ENCODE data around the gene ENO3. TPM values are rescaled to one million over a fixed set of nuclear protein-coding genes. Genes with fewer than 3 reads are reported as not detected.

ENO3 gene
- polyA plus RNA-seq, 1 of the 3 experiments (the other 2 are of a cell fraction), result 29.2 TPM

- Histone ChIP-seq H3F3A (replicated peaks; ENCODE audit: insufficient read depth) (peaks cover 4% of the 10 kb centered on the region), H4K20me1 (ENCODE audit: insufficient read depth) (peaks cover 20% of the 10 kb centered on the region), H3K79me2 (ENCODE audit: insufficient read depth) (peaks cover 45% of the 10 kb centered on the region), H3K27ac (ENCODE audit: low read depth in 2 of 2, low read length in 1 of 2) (peak within 1 kb of the TSS; percentile 66 to 85; a peak in 3 of 4 replicates), H3K27me3 (ENCODE audit: insufficient read depth) (no peaks in the 10 kb centered on the region), H3K36me3 (replicated peaks in 1 of 2; ENCODE audit: control insufficient read depth in 1 of 2, insufficient read depth in 2 of 2, low read length in 1 of 2) (peaks cover 10 to 17% of the 10 kb centered on the region in 2 experiments), H3K9me2 (no peaks in the 10 kb centered on the region), H3K4me3 (ENCODE audit: low read depth in 2 of 2, low read length in 1 of 2) (peak within 1 kb of the TSS; percentile 93 to 99), H3K9me3 (no peaks in the 10 kb centered on the region), H2AFZ (ENCODE audit: low read depth) (peak within 1 kb of the TSS; percentile 78; the same call in 1 of the 2 replicates), H3K4me2 (peak within 1 kb of the TSS; percentile 99), H3K9ac (peak within 1 kb of the TSS; percentile 84), H3K4me1 (ENCODE audit: control insufficient read depth in 1 of 2, insufficient read depth in 2 of 2, low read depth in 1 of 2, low read length in 1 of 2) (peaks cover 10 to 24% of the 10 kb centered on the region in 2 experiments; a peak in 3 of 4 replicates)
- POLR2A ChIA-PET, result interaction anchor here (0.6 to 2.2 kb wide), 6 partner anchors 8 to 293 kb away, joined by 3 to 13 read pairs (median 5); partner anchors contain the start of genes PELP1, PFN1 and SPAG7
- no peak for TF ChIP-seq USF2 (IDR thresholded peaks at IDR 0.05; ENCODE audit: borderline replicate concordance, low read depth, low read length)
- TF ChIP-seq POLR2AphosphoS5 (IDR thresholded peaks at IDR 0.05; ENCODE audit: low read depth, low read length), result peak; percentile 73; the same call in 1 of the 2 replicates
- no peak for TF ChIP-seq RAD21 (IDR thresholded peaks at IDR 0.05; ENCODE audit: low read length)
- TF ChIP-seq NRF1 (IDR thresholded peaks at IDR 0.05; ENCODE audit: low read depth, low read length), result no peak
- TF ChIP-seq FOSL2 (IDR thresholded peaks at IDR 0.05; ENCODE audit: borderline replicate concordance, low read depth), result no peak
- TF ChIP-seq, protein P1, sequence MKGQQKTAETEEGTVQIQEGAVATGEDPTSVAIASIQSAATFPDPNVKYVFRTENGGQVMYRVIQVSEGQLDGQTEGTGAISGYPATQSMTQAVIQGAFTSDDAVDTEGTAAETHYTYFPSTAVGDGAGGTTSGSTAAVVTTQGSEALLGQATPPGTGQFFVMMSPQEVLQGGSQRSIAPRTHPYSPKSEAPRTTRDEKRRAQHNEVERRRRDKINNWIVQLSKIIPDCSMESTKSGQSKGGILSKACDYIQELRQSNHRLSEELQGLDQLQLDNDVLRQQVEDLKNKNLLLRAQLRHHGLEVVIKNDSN (IDR thresholded peaks at IDR 0.05; ENCODE audit: borderline replicate concordance, low read depth), result no peak
- TF ChIP-seq EZH2phosphoT487 (IDR thresholded peaks at IDR 0.05; ENCODE audit: borderline replicate concordance, low read depth), result no peak
- peak; percentile 70 for TF ChIP-seq TAF1 (IDR thresholded peaks at IDR 0.05; ENCODE audit: borderline replicate concordance, low read depth, low read length)
- TF ChIP-seq, protein P2, sequence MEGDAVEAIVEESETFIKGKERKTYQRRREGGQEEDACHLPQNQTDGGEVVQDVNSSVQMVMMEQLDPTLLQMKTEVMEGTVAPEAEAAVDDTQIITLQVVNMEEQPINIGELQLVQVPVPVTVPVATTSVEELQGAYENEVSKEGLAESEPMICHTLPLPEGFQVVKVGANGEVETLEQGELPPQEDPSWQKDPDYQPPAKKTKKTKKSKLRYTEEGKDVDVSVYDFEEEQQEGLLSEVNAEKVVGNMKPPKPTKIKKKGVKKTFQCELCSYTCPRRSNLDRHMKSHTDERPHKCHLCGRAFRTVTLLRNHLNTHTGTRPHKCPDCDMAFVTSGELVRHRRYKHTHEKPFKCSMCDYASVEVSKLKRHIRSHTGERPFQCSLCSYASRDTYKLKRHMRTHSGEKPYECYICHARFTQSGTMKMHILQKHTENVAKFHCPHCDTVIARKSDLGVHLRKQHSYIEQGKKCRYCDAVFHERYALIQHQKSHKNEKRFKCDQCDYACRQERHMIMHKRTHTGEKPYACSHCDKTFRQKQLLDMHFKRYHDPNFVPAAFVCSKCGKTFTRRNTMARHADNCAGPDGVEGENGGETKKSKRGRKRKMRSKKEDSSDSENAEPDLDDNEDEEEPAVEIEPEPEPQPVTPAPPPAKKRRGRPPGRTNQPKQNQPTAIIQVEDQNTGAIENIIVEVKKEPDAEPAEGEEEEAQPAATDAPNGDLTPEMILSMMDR (IDR thresholded peaks at IDR 0.05), result no peak
- TF ChIP-seq, protein P3, sequence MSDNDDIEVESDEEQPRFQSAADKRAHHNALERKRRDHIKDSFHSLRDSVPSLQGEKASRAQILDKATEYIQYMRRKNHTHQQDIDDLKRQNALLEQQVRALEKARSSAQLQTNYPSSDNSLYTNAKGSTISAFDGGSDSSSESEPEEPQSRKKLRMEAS (IDR thresholded peaks at IDR 0.05; ENCODE audit: low read depth), result peak; percentile 67
- no peak for TF ChIP-seq RFX5 (IDR thresholded peaks at IDR 0.05; ENCODE audit: low read length)
- TF ChIP-seq SIN3A (IDR thresholded peaks at IDR 0.05; ENCODE audit: borderline replicate concordance, low read depth, low read length), result peak; percentile 79; the same call in 1 of the 2 replicates
- TF ChIP-seq YY1 (IDR thresholded peaks at IDR 0.05; ENCODE audit: low read depth), result no peak
- no CpG with 5 or more reads among the region's 93 CpGs for WGBS (ENCODE audit: low lambda C conversion rate)
- peak; percentile 99 for DNase-seq
- CTCF ChIA-PET, result interaction anchor here (0.7 to 8.1 kb wide), 7 partner anchors 9 to 65 kb away, joined by 3 to 54 read pairs (median 3); partner anchors contain the start of genes CAMTA2 and PFN1
Measured at GRCh38 chr17:4997302-4998026, 46.5 kb downstream of the ENO3 start, which contains the start of the genes INCA1 and KIF1C. INCA1 (minus strand) TSS chr17:4997522; CDS start chr17:4994437, 3,085 bp downstream. KIF1C (plus strand) TSS chr17:4997950; CDS start chr17:5000247, 2,297 bp downstream.
